MM.1S (cell line): ENCODE results near the gene IQCK.

Source experiments
- DNase-seq: peaks from one replicate; pipeline ENCODE4 v3.0.0-alpha.2; 2015
- H2AFZ ChIP-seq: fragments of 300-600 bp; sonication (generic); 2 replicates; pipeline ENCODE4 v1.6.0; 2016; ENCODE audit warnings: antibody characterized with exemption, low read length
- H3F3A ChIP-seq: fragments of 300-600 bp; sonication (generic); 2 replicates; pipeline ENCODE4 v1.6.1; 2016; ENCODE audit warnings: mild to moderate bottlenecking, antibody characterized with exemption, low read length, moderate library complexity, mixed read lengths; ENCODE audit not compliant: insufficient read depth
- H3K27ac ChIP-seq: fragments of 300-600 bp; sonication (generic); 2 replicates; pipeline ENCODE4 v1.5.1; 2016; ENCODE audit warnings: mild to moderate bottlenecking, low read length
- H3K27me3 ChIP-seq: fragments of 300-600 bp; sonication (generic); replicated peaks from 2 replicates; pipeline ENCODE4 v1.6.0; 2016; ENCODE audit warnings: low read length; ENCODE audit not compliant: insufficient read depth
- H3K36me3 ChIP-seq: fragments of 300-600 bp; sonication (generic); replicated peaks from 2 replicates; pipeline ENCODE4 v1.6.1; 2016; ENCODE audit warnings: mild to moderate bottlenecking, low read length, mixed read lengths; ENCODE audit not compliant: insufficient read depth
- H3K4me1 ChIP-seq: fragments of 300-600 bp; sonication (generic); 2 replicates; pipeline ENCODE4 v1.6.1; 2016; ENCODE audit warnings: low read length, mixed read lengths
- H3K4me2 ChIP-seq: fragments of 300-600 bp; sonication (generic); 2 replicates; pipeline ENCODE4 v1.6.0; 2016; ENCODE audit warnings: low read depth, low read length
- H3K4me3 ChIP-seq: fragments of 300-600 bp; sonication (generic); 2 replicates; pipeline ENCODE4 v1.5.1; 2016; ENCODE audit warnings: low read length, mixed read lengths
- H3K79me2 ChIP-seq: fragments of 300-600 bp; sonication (generic); 2 replicates; pipeline ENCODE4 v1.6.1; 2016; ENCODE audit warnings: mixed run types, low read length, mixed read lengths
- H3K9ac ChIP-seq: fragments of 300-600 bp; sonication (generic); 2 replicates; pipeline ENCODE4 v1.6.1; 2016; ENCODE audit warnings: low read length, mixed read lengths
- H3K9me2 ChIP-seq: fragments of 300-600 bp; sonication (generic); replicated peaks from 2 replicates; pipeline ENCODE4 v1.6.1; 2016; ENCODE audit warnings: mild to moderate bottlenecking, low read length, mixed read lengths; ENCODE audit not compliant: insufficient read depth
- H3K9me3 ChIP-seq: fragments of 300-600 bp; sonication (generic); replicated peaks from 2 replicates; pipeline ENCODE4 v1.6.1; 2016; ENCODE audit warnings: mild to moderate bottlenecking, low read length, mixed read lengths; ENCODE audit not compliant: insufficient read depth
- H4K20me1 ChIP-seq: fragments of 300-600 bp; sonication (generic); 2 replicates; pipeline ENCODE4 v1.6.1; 2016; ENCODE audit warnings: mild to moderate bottlenecking, low read length, moderate library complexity, mixed read lengths; ENCODE audit not compliant: insufficient read depth
- CTCF ChIP-seq: fragments of 300-600 bp; sonication (generic); IDR thresholded peaks from 2 replicates; pipeline ENCODE4 v1.5.1; 2016; ENCODE audit warnings: antibody characterized with exemption, low read length, mixed read lengths
- EZH2 ChIP-seq: fragments of 300-600 bp; sonication (generic); optimal IDR thresholded peaks from 2 replicates; pipeline ENCODE3; 2017; ENCODE audit warnings: low read depth, mild to moderate bottlenecking, antibody characterized with exemption, low read length, mixed read lengths
- EZH2phosphoT487 ChIP-seq: fragments of 300-600 bp; sonication (generic); IDR thresholded peaks from 2 replicates; pipeline ENCODE4 v1.6.1; 2018; ENCODE audit warnings: antibody characterized with exemption, low read length

The IQCK gene

GRCh38 chr16:19705843-19706242, 12.2 kb upstream of the IQCK start:
- Histone ChIP-seq H3K4me1 (no peaks in the 10 kb centered on the region), H4K20me1 (no peaks in the 10 kb centered on the region), H2AFZ (no peak overlapping the region), H3K79me2 (no peaks in the 10 kb centered on the region), H3K27ac (no peak overlapping the region), H3F3A (no peaks in the 10 kb centered on the region), H3K27me3 (no peaks in the 10 kb centered on the region), H3K9ac (no peak overlapping the region), H3K36me3 (no peaks in the 10 kb centered on the region), H3K4me2 (no peak overlapping the region), H3K9me2 (no peaks in the 10 kb centered on the region), H3K9me3 (no peaks in the 10 kb centered on the region), H3K4me3 (no peak overlapping the region)
- TF ChIP-seq EZH2 = no peak
- no peak for TF ChIP-seq EZH2phosphoT487
- DNase-seq = no peak

- H3K9me2 ChIP-seq = no peaks in the 10 kb centered on the region
- no peaks in the 10 kb centered on the region for H3K27me3 ChIP-seq
- TF ChIP-seq EZH2 (no peak), EZH2phosphoT487 (no peak), CTCF (no peak)
- no peak overlapping the region for H3K9ac ChIP-seq
- no peaks in the 10 kb centered on the region for H3K36me3 ChIP-seq
- no peak overlapping the region for H2AFZ ChIP-seq
- no peaks in the 10 kb centered on the region for H4K20me1 ChIP-seq
- no peaks in the 10 kb centered on the region for H3K4me1 ChIP-seq
- H3K9me3 ChIP-seq = no peaks in the 10 kb centered on the region
- DNase-seq = no peak
- no peak overlapping the region for H3K4me3 ChIP-seq
- H3K79me2 ChIP-seq = no peaks in the 10 kb centered on the region
- no peaks in the 10 kb centered on the region for H3F3A ChIP-seq
- no peak overlapping the region for H3K27ac ChIP-seq
- no peak overlapping the region for H3K4me2 ChIP-seq
Observed at GRCh38 chr16:19706846-19707245, 11.2 kb upstream of the IQCK start.

GRCh38 chr16:19707569-19708295, 10.3 kb upstream of the IQCK start:
- Histone ChIP-seq H4K20me1 (no peaks in the 10 kb centered on the region), H3K27ac (no peak overlapping the region), H3K9me2 (no peaks in the 10 kb centered on the region)

More at GRCh38 chr16:19707569-19708295, 10.3 kb upstream of the IQCK start:
- Histone ChIP-seq H3K4me2 (no peak overlapping the region), H3K27me3 (no peaks in the 10 kb centered on the region), H3F3A (no peaks in the 10 kb centered on the region), H3K9me3 (no peaks in the 10 kb centered on the region), H2AFZ (no peak overlapping the region), H3K9ac (no peak overlapping the region), H3K4me1 (no peaks in the 10 kb centered on the region), H3K36me3 (no peaks in the 10 kb centered on the region), H3K4me3 (no peak overlapping the region), H3K79me2 (no peaks in the 10 kb centered on the region)
- no peak for DNase-seq
- no peak for TF ChIP-seq EZH2phosphoT487
- no peak for TF ChIP-seq CTCF
- no peak for TF ChIP-seq EZH2
